Ascending aorta (tissue), 2 donors: ENCODE data around the gene TPTE. TPM values are rescaled to one million over a fixed set of nuclear protein-coding genes. Genes with fewer than 3 reads are reported as not detected.
"Not testable (repeated sequence)": the region's sequence is repeated elsewhere in the genome, so short reads cannot be mapped to it uniquely, and the experiment has no call there.

Experiments
- DNase-seq, 2 donors: peaks; one replicate each; pipeline ENCODE4 v3.0.0-alpha.2; 2019; ENCODE audit warnings: low spot score in 2 of 2
- H3K27ac ChIP-seq, 2 donors: fragments of 200-600 bp; sonication (generic); one replicate each; pipeline ENCODE4 v1.5.1; 2016 to 2017; ENCODE audit warnings: mild to moderate bottlenecking in 1 of 2
- H3K27me3 ChIP-seq: fragments of 200-600 bp; sonication (generic); one replicate; pipeline ENCODE4 v1.5.1; 2017
- H3K36me3 ChIP-seq, 2 donors: fragments of 200-600 bp; sonication (generic); one replicate each; pipeline ENCODE4 v1.5.1; 2016
- H3K4me1 ChIP-seq, 2 donors: fragments of 200-600 bp; sonication (generic); one replicate each; pipeline ENCODE4 v1.5.1; 2016 to 2017; ENCODE audit warnings: mild to moderate bottlenecking in 1 of 2
- H3K4me3 ChIP-seq, 2 donors: fragments of 200-600 bp; sonication (generic); one replicate each; pipeline ENCODE4 v1.5.1; 2016 to 2017; ENCODE audit warnings: mild to moderate bottlenecking in 1 of 2
- H3K9me3 ChIP-seq, 2 donors: fragments of 200-600 bp; sonication (generic); one replicate each; pipeline ENCODE4 v1.5.1; 2016
- CTCF ChIP-seq, 3 experiments: fragments of 200-600 bp in 2 of 3; fragments of 450-650 bp in 1 of 3; sonication (generic) in 2 of 3; IDR thresholded peaks; one replicate each; pipeline ENCODE4 v1.5.1; 2016 to 2019; ENCODE audit warnings: antibody characterized with exemption in 3 of 3, mild to moderate bottlenecking in 1 of 3, moderate library complexity in 1 of 3
- intact Hi-C: fragments of 100-400 bp; cut with DNase I; formaldehyde crosslinking; loops from one replicate; pipeline ENCODE4 v1.15.1; 2023
- total RNA-seq: library from RNA; depleted of rRNA; stranded (reverse); fragments of >200 nt; gene quantifications from one replicate; pipeline ENCODE4 v1.1.0, GENCODE V29; 2016

The TPTE gene
- total RNA-seq, 1 donor from 2014 or later, result not detected

- peaks cover 4 to 14% of the 10 kb centered on the region in 2 donors for H3K9me3 ChIP-seq
- H3K4me3 ChIP-seq, result no peak overlapping the region
- H3K4me1 ChIP-seq, result no peaks in the 10 kb centered on the region
- intact Hi-C loops, result no loop called here
- no peak for TF ChIP-seq CTCF (IDR thresholded peaks at IDR 0.05)
- H3K27me3 ChIP-seq, result no peaks in the 10 kb centered on the region
- DNase-seq, result no peak
- H3K36me3 ChIP-seq, result no peaks in the 10 kb centered on the region
- no peak overlapping the region for H3K27ac ChIP-seq
Measured at GRCh38 chr21:10640446-10640845, 119.1 kb downstream of the TPTE start.

GRCh38 chr21:10641107-10641506 lies 119.7 kb downstream of the TPTE start:
- Histone ChIP-seq H3K4me1 (no peaks in the 10 kb centered on the region), H3K27me3 (no peaks in the 10 kb centered on the region), H3K9me3 (peaks cover 4 to 9% of the 10 kb centered on the region in 2 donors), H3K36me3 (no peaks in the 10 kb centered on the region), H3K27ac (no peak overlapping the region), H3K4me3 (no peak overlapping the region)
- no peak for DNase-seq
- intact Hi-C loops, result no loop called here
- TF ChIP-seq CTCF (IDR thresholded peaks at IDR 0.05), result no peak

- H3K4me1 ChIP-seq, H3K36me3 ChIP-seq, intact Hi-C loops, H3K4me3 ChIP-seq, DNase-seq, H3K9me3 ChIP-seq, H3K27me3 ChIP-seq, H3K27ac ChIP-seq: not testable (repeated sequence)
Measured at GRCh38 chr21:10645667-10646066, 124.3 kb downstream of the TPTE start.

GRCh38 chr21:10649350-10650149 lies 128.2 kb downstream of the TPTE start:
- H3K4me3 ChIP-seq, intact Hi-C loops, H3K4me1 ChIP-seq, H3K27me3 ChIP-seq, H3K9me3 ChIP-seq, DNase-seq, H3K27ac ChIP-seq, H3K36me3 ChIP-seq: not testable (repeated sequence)

- H3K27me3 ChIP-seq, intact Hi-C loops, H3K27ac ChIP-seq, H3K4me3 ChIP-seq, DNase-seq, H3K4me1 ChIP-seq, H3K36me3 ChIP-seq, H3K9me3 ChIP-seq: not testable (repeated sequence)
Measured at GRCh38 chr21:10650297-10650696, 128.9 kb downstream of the TPTE start.
